Measurements from ENCODE around the gene KRT35. TPM values are rescaled to one million over a fixed set of nuclear protein-coding genes. Genes with fewer than 3 reads are reported as not detected.

KRT35 gene
- total RNA-seq (2022) (not detected in 2 replicates), Bru-seq, nascent RNA (not detected), BruChase-seq, experiment 1, labeled RNA remaining after a 6-hour chase (not detected), BruChase-seq, experiment 2, labeled RNA remaining after a 2-hour chase (not detected)
- long read RNA-seq, result 0 reads

GRCh38 chr17:41481036-41481435 is at the start of gene KRT35:
KRT35 (minus strand) TSS chr17:41481151; CDS start chr17:41481097, 54 bp downstream.
- no TSS peak for BruUV-seq (replicated peaks)
- Mint-ChIP-seq H3K27ac (ENCODE audit: unreplicated experiment) (no peak within 1 kb of the TSS), H3K4me1 (ENCODE audit: low read depth, unreplicated experiment) (no peaks in the 10 kb centered on the region), H3K36me3 (ENCODE audit: insufficient read depth, unreplicated experiment) (no peaks in the 10 kb centered on the region), H3K27me3 (ENCODE audit: unreplicated experiment) (no peaks in the 10 kb centered on the region), H3K4me3 (ENCODE audit: low read depth, unreplicated experiment) (no peak within 1 kb of the TSS), H3K9me3 (ENCODE audit: low read depth, unreplicated experiment) (no peaks in the 10 kb centered on the region)
- DNase-seq, result no peak
- TF ChIP-seq CTCF (IDR thresholded peaks at IDR 0.05; ENCODE audit: unreplicated experiment), result no peak
- intact Hi-C loops (cut with micrococcal nuclease; ENCODE audit: unreplicated experiment), result no loop called here
- CTCF ChIA-PET, result interaction anchor here (0.6 kb wide), 2 partner anchors 9 to 712 kb away, joined by 4 to 7 read pairs; no protein-coding TSS in a partner anchor

DNA sequence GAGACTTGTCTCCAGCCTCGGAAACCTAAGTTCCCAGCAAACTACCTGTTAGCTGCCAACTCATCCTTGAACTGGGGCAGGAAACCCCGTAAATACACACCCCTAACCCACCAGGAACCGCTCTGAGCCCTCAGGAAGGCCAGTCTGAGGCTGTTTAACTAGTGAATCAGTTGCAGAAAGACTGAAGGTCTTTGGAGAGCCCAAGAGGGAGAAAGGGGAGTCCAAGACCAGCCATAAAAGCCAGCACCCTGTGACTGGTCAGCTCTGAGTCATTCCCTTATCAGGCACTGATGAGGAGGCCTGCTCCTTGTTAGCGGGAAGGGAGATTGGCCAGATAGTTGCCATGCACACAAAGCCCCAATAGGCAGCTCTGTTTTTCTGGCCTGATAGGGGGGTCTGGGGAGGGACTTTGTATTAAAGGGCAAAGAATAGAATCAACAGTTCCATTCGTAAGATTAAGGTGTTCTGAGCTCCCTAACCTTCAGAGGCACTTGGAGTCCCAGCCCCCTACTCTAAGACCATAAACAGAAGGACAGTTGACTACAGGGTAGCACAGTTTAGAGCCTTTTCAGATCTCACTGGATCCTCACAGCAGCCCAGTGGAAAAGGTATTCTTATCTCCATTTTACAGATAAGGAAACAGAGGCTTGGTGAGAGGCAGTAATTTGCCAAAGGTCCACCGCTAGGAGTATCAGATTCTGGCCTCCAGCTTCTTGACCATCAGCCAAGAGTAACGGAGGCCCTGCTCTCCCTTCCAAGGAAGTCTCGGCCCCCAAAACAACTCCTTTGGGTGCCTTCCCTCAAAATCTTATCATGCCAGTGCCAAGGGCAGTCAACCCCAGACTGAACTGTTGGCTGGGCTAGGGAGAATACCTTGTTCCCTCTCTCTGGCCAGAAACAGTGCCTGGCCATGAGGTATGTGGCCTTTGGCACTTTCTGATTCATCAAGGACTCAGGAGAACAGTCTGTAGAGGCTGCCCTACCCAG is 49.4 kb upstream of the KRT35 start:
- CTCF ChIA-PET, result interaction anchor here (0.6 to 19.2 kb wide), 15 partner anchors 8 to 398 kb away, joined by 3 to 471 read pairs (median 4); partner anchors contain the start of gene KRT15
- Mint-ChIP-seq H3K9me3 (ENCODE audit: low read depth, unreplicated experiment) (no peaks in the 10 kb centered on the region), H3K4me3 (ENCODE audit: low read depth, unreplicated experiment) (peak overlapping the region; percentile 95), H3K27ac (ENCODE audit: unreplicated experiment) (peak overlapping the region; percentile 99), H3K27me3 (ENCODE audit: unreplicated experiment) (no peaks in the 10 kb centered on the region), H3K4me1 (ENCODE audit: low read depth, unreplicated experiment) (peaks cover 62% of the 10 kb centered on the region), H3K36me3 (ENCODE audit: insufficient read depth, unreplicated experiment) (peaks cover 58% of the 10 kb centered on the region)
- DNase-seq, result peak; percentile 93
- intact Hi-C loops (cut with micrococcal nuclease; ENCODE audit: unreplicated experiment), result loop anchor here (2.0 kb wide), 1 partner anchor 18 kb away; no protein-coding TSS in a partner anchor
- TSS peak; percentile 27 for BruUV-seq (replicated peaks)
- TF ChIP-seq CTCF (IDR thresholded peaks at IDR 0.05; ENCODE audit: unreplicated experiment), result no peak

DNA sequence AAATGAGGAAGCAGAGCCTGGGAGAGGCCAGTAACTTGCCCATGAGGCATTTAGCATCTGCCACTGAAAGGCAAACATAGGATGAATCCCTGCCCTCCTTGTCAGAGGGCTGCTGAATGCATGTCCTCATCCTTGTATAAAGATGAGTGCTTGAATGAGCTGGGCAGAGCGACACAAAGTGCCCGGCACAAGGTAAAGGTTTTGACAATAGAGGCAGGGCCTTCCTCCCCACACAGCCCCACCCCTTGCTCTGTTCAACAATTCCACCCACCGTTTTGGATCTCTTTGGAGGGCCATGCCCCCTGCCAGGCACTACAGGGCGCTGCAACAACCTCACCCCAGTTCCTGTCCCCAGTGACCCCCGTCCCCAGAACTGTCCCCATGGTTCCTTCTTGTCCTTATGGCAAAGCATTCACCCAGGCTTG is 48.6 kb upstream of the KRT35 start:
- intact Hi-C loops (cut with micrococcal nuclease; ENCODE audit: unreplicated experiment), result loop anchor here (10.0 kb wide), 1 partner anchor 595 kb away; the partner anchor contains the start of gene KRT23
- no peak for TF ChIP-seq CTCF (IDR thresholded peaks at IDR 0.05; ENCODE audit: unreplicated experiment)
- H3K9me3 Mint-ChIP-seq (ENCODE audit: low read depth, unreplicated experiment), result no peaks in the 10 kb centered on the region
- H3K27me3 Mint-ChIP-seq (ENCODE audit: unreplicated experiment), result no peaks in the 10 kb centered on the region
- peaks cover 67% of the 10 kb centered on the region for H3K36me3 Mint-ChIP-seq (ENCODE audit: insufficient read depth, unreplicated experiment)
- H3K4me1 Mint-ChIP-seq (ENCODE audit: low read depth, unreplicated experiment), result peaks cover 62% of the 10 kb centered on the region
- peak overlapping the region; percentile 95 for H3K4me3 Mint-ChIP-seq (ENCODE audit: low read depth, unreplicated experiment)
- H3K27ac Mint-ChIP-seq (ENCODE audit: unreplicated experiment), result peak overlapping the region; percentile 99
- CTCF ChIA-PET, result interaction anchor here (0.7 to 19.2 kb wide), 10 partner anchors 9 to 136 kb away, joined by 3 to 471 read pairs (median 6); no protein-coding TSS in a partner anchor
- BruUV-seq (replicated peaks), result no TSS peak
- DNase-seq, result peak; percentile 53

GRCh38 chr17:41528959-41529353 is 48.0 kb upstream of the KRT35 start:
- Mint-ChIP-seq H3K27me3 (ENCODE audit: unreplicated experiment) (no peaks in the 10 kb centered on the region), H3K4me3 (ENCODE audit: low read depth, unreplicated experiment) (peak overlapping the region; percentile 95), H3K9me3 (ENCODE audit: low read depth, unreplicated experiment) (no peaks in the 10 kb centered on the region), H3K36me3 (ENCODE audit: insufficient read depth, unreplicated experiment) (peaks cover 72% of the 10 kb centered on the region), H3K27ac (ENCODE audit: unreplicated experiment) (peak overlapping the region; percentile 99), H3K4me1 (ENCODE audit: low read depth, unreplicated experiment) (peaks cover 68% of the 10 kb centered on the region)
- no TSS peak for BruUV-seq (replicated peaks)
- intact Hi-C loops (cut with micrococcal nuclease; ENCODE audit: unreplicated experiment), result loop anchor here (10.0 kb wide), 1 partner anchor 594 kb away; the partner anchor contains the start of gene KRT23
- DNase-seq, result peak; percentile 58
- CTCF ChIA-PET, result interaction anchor here (1.2 to 19.2 kb wide), 9 partner anchors 12 to 627 kb away, joined by 3 to 471 read pairs (median 8); partner anchors contain the start of gene KRT17
- no peak for TF ChIP-seq CTCF (IDR thresholded peaks at IDR 0.05; ENCODE audit: unreplicated experiment)

All from Calu3 (cell line).